Measurements from ENCODE around the gene ERMARD.

The ERMARD gene

GRCh38 chr6:169802790-169803189, 51.4 kb downstream of the ERMARD start:
- no peak for DNase-seq (ENCODE audit: low spot score)

- no peak for DNase-seq (ENCODE audit: low spot score)
These were observed 51.9 kb downstream of the ERMARD start for GRCh38 chr6:169803271-169803811.

- no peak for DNase-seq (ENCODE audit: low spot score)
These were observed 52.5 kb downstream of the ERMARD start for GRCh38 chr6:169803816-169804340.

GRCh38 chr6:169804427-169804826, 53.0 kb downstream of the ERMARD start:
- no peak for DNase-seq (ENCODE audit: low spot score)

GRCh38 chr6:169805242-169805838, 53.9 kb downstream of the ERMARD start:
- DNase-seq (ENCODE audit: low spot score): no peak

GRCh38 chr6:169806701-169807100, 55.3 kb downstream of the ERMARD start:
- DNase-seq (ENCODE audit: low spot score): no peak

- no peak for DNase-seq (ENCODE audit: low spot score)
These were observed 55.8 kb downstream of the ERMARD start for GRCh38 chr6:169807229-169807628.

- no peak for DNase-seq (ENCODE audit: low spot score)
These were observed 56.5 kb downstream of the ERMARD start for GRCh38 chr6:169807699-169808607.

GRCh38 chr6:169808608-169808967, 57.2 kb downstream of the ERMARD start:
- no peak for DNase-seq (ENCODE audit: low spot score)

GRCh38 chr6:169809386-169809785, 58.0 kb downstream of the ERMARD start:
- DNase-seq (ENCODE audit: low spot score): no peak

- DNase-seq (ENCODE audit: low spot score): no peak
These were observed 58.9 kb downstream of the ERMARD start for GRCh38 chr6:169810066-169810989.

GRCh38 chr6:169811072-169811471, 59.6 kb downstream of the ERMARD start:
- no peak for DNase-seq (ENCODE audit: low spot score)

GRCh38 chr6:169811521-169812256, 60.3 kb downstream of the ERMARD start:
- DNase-seq (ENCODE audit: low spot score): no peak

- DNase-seq (ENCODE audit: low spot score): no peak
These were observed 60.8 kb downstream of the ERMARD start for GRCh38 chr6:169812257-169812644.

- DNase-seq (ENCODE audit: low spot score): no peak
These were observed 62.5 kb downstream of the ERMARD start for GRCh38 chr6:169813969-169814368.

- no peak for DNase-seq (ENCODE audit: low spot score)
These were observed 64.6 kb downstream of the ERMARD start for GRCh38 chr6:169816054-169816453.

GRCh38 chr6:169816975-169817374, 65.6 kb downstream of the ERMARD start:
- DNase-seq (ENCODE audit: low spot score): no peak

- no peak for DNase-seq (ENCODE audit: low spot score)
These were observed 68.9 kb downstream of the ERMARD start for GRCh38 chr6:169820358-169820757.

GRCh38 chr6:169824021-169824420, 72.6 kb downstream of the ERMARD start:
- no peak for DNase-seq (ENCODE audit: low spot score)

GRCh38 chr6:169824848-169825557, 73.6 kb downstream of the ERMARD start:
- DNase-seq (ENCODE audit: low spot score): no peak

Data from CD4-positive, alpha-beta T cell treated with Interleukin-6 at 100 ng/mL for 8 hours (primary cell).